DND-41 (cell line): ENCODE results near the gene IGSF9B.

ENCODE experiments used
- CTCF ChIP-seq: IDR thresholded peaks from 2 replicates; pipeline ENCODE4 v1.5.1; 2012; ENCODE audit warnings: borderline replicate concordance, low read length, moderate library complexity, mild to moderate bottlenecking; ENCODE audit not compliant: poor library complexity, severe bottlenecking; ENCODE audit errors: extremely low read depth
- EZH2 ChIP-seq: IDR thresholded peaks from 3 replicates; pipeline ENCODE4 v1.6.1; 2012; ENCODE audit warnings: borderline replicate concordance, low read depth, mild to moderate bottlenecking, moderate library complexity, low read length, inconsistent platforms; ENCODE audit not compliant: severe bottlenecking

- no peak for TF ChIP-seq CTCF
- TF ChIP-seq EZH2 = no peak
Observed at GRCh38 chr11:133889893-133890292, 66.9 kb downstream of the IGSF9B start.
